ENCODE results near the gene SDR42E2. TPM values are rescaled to one million over a fixed set of nuclear protein-coding genes. Genes with fewer than 3 reads are reported as not detected.

Gene SDR42E2
- total RNA-seq, 2 experiments from 2014 or later = 0.29 TPM; not detected in 1

DNA sequence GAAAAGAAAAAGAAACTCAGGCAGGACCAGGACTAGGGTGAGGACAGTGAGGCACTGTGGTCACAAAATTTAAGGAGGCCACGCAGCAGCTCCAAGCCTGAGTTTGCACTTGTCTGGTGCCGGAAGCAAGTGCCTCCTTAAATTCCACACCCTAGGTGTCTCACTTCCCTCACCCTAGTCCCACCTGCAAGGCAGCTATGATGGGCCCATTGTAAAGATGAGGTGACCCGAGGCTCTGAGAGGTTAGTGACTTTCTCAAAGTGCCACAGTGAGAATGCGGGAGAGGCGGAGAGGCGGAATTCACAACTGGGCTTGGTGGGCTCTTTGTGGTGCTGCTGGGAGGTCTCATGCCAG, 22.3 kb downstream of the SDR42E2 start:
- intact Hi-C loops (cut with micrococcal nuclease; ENCODE audit: unreplicated experiment) = no loop called here
- ChIA-PET CTCF (ENCODE audit: unreplicated experiment) (no interaction called here), POLR2A (no interaction called here)
- Histone ChIP-seq H3K79me2 (ENCODE audit: insufficient read depth, low read depth, low read length) (no peaks in the 10 kb centered on the region), H3K27ac (ENCODE audit: low read depth, low read length, poor library complexity, severe bottlenecking) (no peak overlapping the region), H3K4me2 (ENCODE audit: low read length) (no peak overlapping the region), H4K20me1 (ENCODE audit: insufficient read depth, low read length) (no peaks in the 10 kb centered on the region), H3K36me3 (ENCODE audit: insufficient read depth, low read length) (no peaks in the 10 kb centered on the region), H3K4me3 (ENCODE audit: low read depth, low read length, poor library complexity, severe bottlenecking) (no peak overlapping the region), H2AFZ (ENCODE audit: low read length) (no peak overlapping the region), H3K9me2 (ENCODE audit: insufficient read depth, low read length) (no peaks in the 10 kb centered on the region), H3K9me3 (ENCODE audit: low read length) (no peaks in the 10 kb centered on the region), H3K4me1 (ENCODE audit: insufficient read depth, low read length, poor library complexity, severe bottlenecking) (peaks cover 17% of the 10 kb centered on the region)
- no peak for DNase-seq (ENCODE audit: low spot score)
- TF ChIP-seq EZH2phosphoT487 (IDR thresholded peaks at IDR 0.05; ENCODE audit: borderline replicate concordance, low read depth, low read length) = no peak
- TF ChIP-seq, protein P1, sequence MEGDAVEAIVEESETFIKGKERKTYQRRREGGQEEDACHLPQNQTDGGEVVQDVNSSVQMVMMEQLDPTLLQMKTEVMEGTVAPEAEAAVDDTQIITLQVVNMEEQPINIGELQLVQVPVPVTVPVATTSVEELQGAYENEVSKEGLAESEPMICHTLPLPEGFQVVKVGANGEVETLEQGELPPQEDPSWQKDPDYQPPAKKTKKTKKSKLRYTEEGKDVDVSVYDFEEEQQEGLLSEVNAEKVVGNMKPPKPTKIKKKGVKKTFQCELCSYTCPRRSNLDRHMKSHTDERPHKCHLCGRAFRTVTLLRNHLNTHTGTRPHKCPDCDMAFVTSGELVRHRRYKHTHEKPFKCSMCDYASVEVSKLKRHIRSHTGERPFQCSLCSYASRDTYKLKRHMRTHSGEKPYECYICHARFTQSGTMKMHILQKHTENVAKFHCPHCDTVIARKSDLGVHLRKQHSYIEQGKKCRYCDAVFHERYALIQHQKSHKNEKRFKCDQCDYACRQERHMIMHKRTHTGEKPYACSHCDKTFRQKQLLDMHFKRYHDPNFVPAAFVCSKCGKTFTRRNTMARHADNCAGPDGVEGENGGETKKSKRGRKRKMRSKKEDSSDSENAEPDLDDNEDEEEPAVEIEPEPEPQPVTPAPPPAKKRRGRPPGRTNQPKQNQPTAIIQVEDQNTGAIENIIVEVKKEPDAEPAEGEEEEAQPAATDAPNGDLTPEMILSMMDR (conservative IDR thresholded peaks at IDR 0.05; ENCODE audit: low read length) = no peak
- BruUV-seq (replicated peaks) = no TSS peak

DNA sequence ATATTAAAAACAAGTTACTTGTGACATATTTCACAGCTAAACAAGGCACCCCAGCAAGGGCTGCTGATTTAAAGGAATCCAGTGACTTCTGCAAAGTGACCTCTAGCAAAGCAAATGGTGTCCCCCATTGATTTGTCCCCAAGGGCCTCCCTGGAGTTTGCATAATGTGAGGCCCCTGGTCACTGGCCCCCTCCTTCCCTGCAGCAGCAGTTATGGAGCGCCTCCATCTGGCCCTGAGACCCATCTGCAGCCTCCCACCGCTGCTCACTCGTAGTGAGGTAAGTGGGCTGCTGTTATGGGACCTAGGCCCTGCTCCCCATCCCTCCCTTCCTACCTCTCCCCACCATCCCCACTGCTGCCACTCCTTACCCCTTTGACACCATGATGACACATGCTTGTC, 24.2 kb downstream of the SDR42E2 start:
- Histone ChIP-seq H4K20me1 (ENCODE audit: insufficient read depth, low read length) (no peaks in the 10 kb centered on the region), H3K79me2 (ENCODE audit: insufficient read depth, low read depth, low read length) (no peaks in the 10 kb centered on the region), H3K9me2 (ENCODE audit: insufficient read depth, low read length) (no peaks in the 10 kb centered on the region), H3K4me1 (ENCODE audit: insufficient read depth, low read length, poor library complexity, severe bottlenecking) (peaks cover 20% of the 10 kb centered on the region), H3K4me3 (ENCODE audit: low read depth, low read length, poor library complexity, severe bottlenecking) (no peak overlapping the region), H2AFZ (ENCODE audit: low read length) (no peak overlapping the region), H3K27ac (ENCODE audit: low read depth, low read length, poor library complexity, severe bottlenecking) (no peak overlapping the region), H3K9me3 (ENCODE audit: low read length) (no peaks in the 10 kb centered on the region), H3K4me2 (ENCODE audit: low read length) (no peak overlapping the region), H3K36me3 (ENCODE audit: insufficient read depth, low read length) (no peaks in the 10 kb centered on the region)
- intact Hi-C loops (cut with micrococcal nuclease; ENCODE audit: unreplicated experiment) = loop anchor here (5.0 kb wide), 1 partner anchor 89 kb away; no protein-coding TSS in a partner anchor
- no peak for TF ChIP-seq EZH2phosphoT487 (IDR thresholded peaks at IDR 0.05; ENCODE audit: borderline replicate concordance, low read depth, low read length)
- TF ChIP-seq, protein P1 (conservative IDR thresholded peaks at IDR 0.05; ENCODE audit: low read length) = peak; percentile 72
- ChIA-PET POLR2A (no interaction called here), CTCF (ENCODE audit: unreplicated experiment) (no interaction called here)
- BruUV-seq (replicated peaks) = no TSS peak
- no peak for DNase-seq (ENCODE audit: low spot score)

GRCh38 chr16:22188267-22188594, 25.9 kb downstream of the SDR42E2 start:
- Histone ChIP-seq H2AFZ (ENCODE audit: low read length) (peak overlapping the region; percentile 66; the same call in 1 of the 2 replicates), H3K4me1 (ENCODE audit: insufficient read depth, low read length, poor library complexity, severe bottlenecking) (peaks cover 29% of the 10 kb centered on the region), H3K36me3 (ENCODE audit: insufficient read depth, low read length) (no peaks in the 10 kb centered on the region), H3K4me3 (ENCODE audit: low read depth, low read length, poor library complexity, severe bottlenecking) (no peak overlapping the region), H3K27ac (ENCODE audit: low read depth, low read length, poor library complexity, severe bottlenecking) (peak overlapping the region; percentile 83), H4K20me1 (ENCODE audit: insufficient read depth, low read length) (no peaks in the 10 kb centered on the region), H3K9me3 (ENCODE audit: low read length) (no peaks in the 10 kb centered on the region), H3K4me2 (ENCODE audit: low read length) (peak overlapping the region; percentile 93; the same call in 1 of the 2 replicates), H3K79me2 (ENCODE audit: insufficient read depth, low read depth, low read length) (no peaks in the 10 kb centered on the region), H3K9me2 (ENCODE audit: insufficient read depth, low read length) (no peaks in the 10 kb centered on the region)
- TF ChIP-seq EZH2phosphoT487 (IDR thresholded peaks at IDR 0.05; ENCODE audit: borderline replicate concordance, low read depth, low read length) = no peak
- TF ChIP-seq, protein P1 (conservative IDR thresholded peaks at IDR 0.05; ENCODE audit: low read length) = no peak
- BruUV-seq (replicated peaks) = no TSS peak
- no peak for DNase-seq (ENCODE audit: low spot score)
- ChIA-PET CTCF (ENCODE audit: unreplicated experiment) (interaction anchor here (0.6 to 1.5 kb wide), 7 partner anchors 11 to 236 kb away, joined by 3 to 4 read pairs (median 3); no protein-coding TSS in a partner anchor), POLR2A (interaction anchor here (0.5 to 1.8 kb wide), 6 partner anchors 8 to 531 kb away, joined by 3 to 10 read pairs (median 5); partner anchors contain the start of gene EEF2K)
- intact Hi-C loops (cut with micrococcal nuclease; ENCODE audit: unreplicated experiment) = loop anchor here (1.0 to 5.0 kb wide), 4 partner anchors 91 to 235 kb away; partner anchors contain the start of genes PDZD9 and UQCRC2
